GM18858 (cell line): ENCODE measurements around the gene WRAP73.

ENCODE experiments used
- ATAC-seq: cut with Tn5 transposase; IDR thresholded peaks from one replicate; pipeline ENCODE4 v1.9.1; 2021; ENCODE audit not compliant: unreplicated experiment

The WRAP73 gene

DNA sequence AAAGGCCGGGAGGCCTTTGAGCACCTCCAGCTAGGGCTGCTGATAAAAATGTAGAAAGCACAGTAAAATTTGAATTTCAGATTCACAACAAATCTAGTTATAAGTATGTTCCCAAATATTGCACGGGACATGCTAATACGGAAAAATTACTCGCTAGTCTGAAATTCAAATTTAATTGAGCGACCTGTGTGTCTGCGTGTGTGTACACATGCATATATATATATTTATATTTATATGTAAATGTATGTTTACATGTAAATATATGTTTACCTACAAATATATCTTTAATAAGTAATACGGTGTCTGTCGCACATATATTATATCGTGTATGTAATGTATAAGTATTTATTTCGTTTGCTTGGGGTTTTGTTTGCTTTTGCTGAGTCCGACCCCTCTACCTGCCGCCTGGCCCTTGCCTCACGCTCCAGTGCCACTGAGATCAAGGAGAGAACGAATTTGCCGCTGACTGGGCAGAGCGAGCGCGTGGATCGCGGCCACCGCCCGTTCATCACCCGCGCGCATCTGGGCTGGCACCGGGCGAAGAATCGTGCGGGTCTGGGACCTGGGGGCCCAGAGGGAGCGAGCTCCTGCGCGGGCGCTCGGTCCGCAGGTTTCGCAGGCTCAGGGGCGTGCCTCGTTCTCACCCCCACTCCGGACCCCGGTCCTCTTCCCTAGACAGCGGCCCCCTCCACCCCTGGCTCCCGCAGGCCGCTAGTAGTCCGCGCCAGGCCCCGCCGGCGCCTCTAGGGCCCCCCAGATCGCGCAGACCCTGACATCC lies 534 bp upstream of the WRAP73 start:
- ATAC-seq: no peak

DNA sequence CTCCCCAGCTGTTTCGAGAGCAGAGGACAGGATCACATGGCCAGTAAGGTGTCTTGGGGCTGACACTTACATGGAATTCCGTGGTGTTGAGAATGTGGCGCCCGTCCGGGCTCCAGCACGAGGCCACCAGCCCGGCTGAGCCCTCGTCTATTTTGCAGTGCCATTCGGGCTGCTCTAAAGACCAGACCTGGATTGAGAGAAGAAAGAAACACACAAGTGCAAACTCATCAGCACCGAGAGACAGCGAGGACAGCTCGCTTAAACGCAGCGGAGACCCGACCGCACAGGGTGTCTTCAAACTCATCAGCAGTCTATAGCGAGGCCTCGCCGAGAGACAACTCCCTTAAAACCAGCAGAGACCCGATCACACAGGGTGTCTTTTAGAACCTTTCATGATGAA lies 3.3 kb downstream of the WRAP73 start:
- no peak for ATAC-seq

DNA sequence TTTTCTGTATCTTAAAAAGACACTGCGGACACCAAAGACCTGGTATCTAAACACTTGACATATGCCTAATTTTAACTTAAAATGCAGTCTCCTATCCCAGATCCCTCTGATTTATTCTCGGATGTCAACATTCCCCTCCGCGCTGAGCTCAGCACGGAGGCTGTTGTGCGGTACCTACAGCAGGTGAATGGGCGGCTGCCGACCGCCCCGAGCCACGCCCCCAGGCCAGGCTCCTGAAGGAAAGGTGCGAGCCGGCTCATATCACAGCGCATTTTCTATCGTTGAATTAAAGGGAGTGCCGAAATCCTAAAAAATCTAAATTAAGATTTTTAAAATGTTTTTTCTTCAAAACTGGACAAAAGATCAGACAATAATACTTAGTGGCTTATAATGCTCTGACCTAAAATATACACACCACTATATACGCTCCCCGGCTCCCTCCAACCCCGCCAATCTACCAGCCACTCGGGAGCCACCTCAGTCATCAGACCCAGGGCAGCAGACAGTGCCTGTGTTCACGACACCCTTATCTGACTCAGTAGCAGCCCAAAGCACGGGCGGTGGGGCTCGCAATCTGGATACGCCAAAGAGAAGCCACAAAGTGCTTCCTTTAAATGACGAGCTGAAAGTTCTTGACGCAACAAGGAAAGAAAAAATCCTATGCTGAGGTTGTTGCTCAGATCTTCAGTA lies 4.1 kb downstream of the WRAP73 start:
- no peak for ATAC-seq

DNA sequence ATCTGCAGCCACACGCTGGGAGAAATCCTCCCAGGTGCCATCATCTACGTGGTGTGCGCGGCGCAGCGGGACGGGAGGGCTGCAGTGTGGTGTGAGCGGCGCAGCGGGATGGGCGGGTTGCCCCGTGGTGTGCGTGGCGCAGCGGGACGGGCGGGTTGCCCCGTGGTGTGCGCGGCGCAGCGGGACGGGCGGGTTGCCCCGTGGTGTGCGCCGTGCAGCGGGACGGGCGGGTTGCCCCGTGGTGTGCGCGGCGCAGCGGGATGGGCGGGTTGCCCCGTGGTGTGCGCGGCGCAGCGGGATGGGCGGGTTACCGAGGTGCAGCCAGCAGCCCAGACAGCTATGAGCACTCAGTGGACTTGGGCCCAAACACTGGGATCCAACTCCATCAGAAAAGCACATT lies 4.7 kb downstream of the WRAP73 start:
- ATAC-seq: no peak

DNA sequence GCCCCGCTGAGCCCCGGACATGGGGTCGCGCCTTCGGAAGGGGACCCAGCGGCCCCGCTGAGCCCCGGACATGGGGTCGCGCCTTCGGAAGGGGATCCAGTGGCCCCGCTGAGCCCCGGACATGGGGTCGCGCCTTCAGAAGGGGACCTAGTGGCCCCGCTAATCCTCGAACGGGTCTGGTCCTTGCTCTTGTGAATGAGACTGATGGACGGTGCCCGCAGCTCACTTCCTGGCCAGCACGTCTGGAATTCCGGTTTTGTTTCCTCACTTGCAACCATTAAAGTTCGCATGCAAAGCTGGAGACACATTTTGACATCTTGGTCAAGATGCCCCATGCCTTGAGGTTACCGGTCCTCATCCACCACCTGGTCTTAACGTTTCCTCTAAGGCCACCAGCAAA lies 5.6 kb downstream of the WRAP73 start:
- ATAC-seq: no peak

DNA sequence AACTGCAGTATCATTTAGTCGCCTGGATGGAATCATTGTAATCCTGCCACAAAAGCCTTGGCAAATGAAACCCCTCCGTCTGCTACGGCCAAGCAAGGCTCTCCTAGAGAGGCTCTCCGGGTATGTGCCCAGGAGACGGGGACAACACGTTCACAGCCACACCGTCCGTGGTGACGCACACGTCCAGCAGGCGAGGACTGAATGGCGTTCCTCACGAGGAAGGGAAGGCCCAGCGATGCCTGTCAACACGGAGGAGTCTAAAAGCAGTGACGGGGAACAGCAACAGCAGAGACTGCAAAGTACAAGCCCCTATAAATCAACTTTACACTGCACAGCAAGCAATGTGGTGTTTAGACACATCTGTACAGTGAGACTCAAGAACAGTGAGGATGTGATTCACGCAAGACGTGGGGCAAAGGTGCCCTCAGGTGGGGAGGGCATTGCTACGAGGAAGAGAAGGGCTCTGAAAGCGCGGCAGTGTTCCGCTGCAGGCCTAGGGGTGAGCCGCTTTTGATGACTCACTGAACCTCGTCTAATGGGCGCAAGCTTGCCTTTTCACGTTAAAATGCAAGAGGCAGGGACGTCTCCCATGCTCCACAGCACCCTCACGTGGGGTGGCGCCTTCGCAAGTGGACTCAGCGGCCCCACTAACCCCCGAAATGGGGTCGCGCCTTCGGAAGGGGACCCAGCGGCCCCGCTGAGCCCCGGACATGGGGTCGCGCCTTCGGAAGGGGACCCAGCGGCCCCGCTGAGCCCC lies 6.8 kb downstream of the WRAP73 start:
- ATAC-seq: no peak

DNA sequence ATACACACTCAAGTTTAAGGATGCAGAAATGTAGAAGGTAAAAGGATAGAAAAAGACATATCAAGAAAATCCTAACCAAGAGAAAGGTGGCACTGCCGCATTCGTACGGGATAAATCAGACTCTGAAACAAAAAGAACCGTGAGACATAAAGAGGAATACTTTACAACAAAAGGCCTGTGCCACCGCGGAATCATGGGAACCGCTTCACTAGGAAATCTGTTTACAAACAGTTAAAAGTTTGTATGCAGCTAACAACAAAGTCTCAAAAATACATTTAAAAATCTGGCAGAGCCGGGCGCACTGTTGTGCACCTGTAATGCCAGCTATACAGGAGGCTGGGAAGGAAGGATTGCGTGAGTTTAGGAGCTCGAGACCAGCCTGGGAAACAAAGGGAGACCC lies 8.1 kb downstream of the WRAP73 start:
- no peak for ATAC-seq

DNA sequence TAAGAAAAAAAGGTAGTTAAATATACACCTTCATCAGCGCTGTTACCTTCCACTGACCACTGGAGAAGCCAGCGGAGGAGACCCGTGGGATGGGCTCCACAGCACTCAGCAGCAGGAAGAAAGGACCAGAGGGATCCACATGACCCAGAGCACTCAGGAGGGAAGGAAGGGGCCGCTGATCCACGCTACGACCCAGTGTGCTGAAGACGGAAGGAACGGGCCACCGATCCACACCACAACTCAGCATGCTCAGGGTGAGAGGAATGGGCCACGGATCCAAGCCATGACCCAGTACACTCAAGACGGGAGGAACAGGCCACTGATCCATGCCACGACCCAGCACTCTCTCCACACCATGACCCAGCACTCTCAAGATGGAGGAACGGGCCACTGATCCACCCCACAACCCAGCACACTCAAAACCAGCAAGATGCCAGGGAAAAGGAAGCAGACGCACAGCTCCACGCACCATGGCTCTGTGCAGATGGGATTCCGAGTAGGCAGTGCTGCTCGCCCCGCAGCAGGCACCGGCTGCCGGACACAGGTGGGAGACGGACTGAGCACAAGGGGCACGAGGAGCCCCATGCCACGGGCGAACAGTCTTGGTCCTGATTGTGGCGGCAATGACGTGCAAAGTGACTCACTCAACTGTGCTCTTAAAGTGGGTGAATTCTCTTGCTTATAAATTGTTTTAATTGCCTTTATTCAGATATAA lies 8.7 kb downstream of the WRAP73 start:
- no peak for ATAC-seq

DNA sequence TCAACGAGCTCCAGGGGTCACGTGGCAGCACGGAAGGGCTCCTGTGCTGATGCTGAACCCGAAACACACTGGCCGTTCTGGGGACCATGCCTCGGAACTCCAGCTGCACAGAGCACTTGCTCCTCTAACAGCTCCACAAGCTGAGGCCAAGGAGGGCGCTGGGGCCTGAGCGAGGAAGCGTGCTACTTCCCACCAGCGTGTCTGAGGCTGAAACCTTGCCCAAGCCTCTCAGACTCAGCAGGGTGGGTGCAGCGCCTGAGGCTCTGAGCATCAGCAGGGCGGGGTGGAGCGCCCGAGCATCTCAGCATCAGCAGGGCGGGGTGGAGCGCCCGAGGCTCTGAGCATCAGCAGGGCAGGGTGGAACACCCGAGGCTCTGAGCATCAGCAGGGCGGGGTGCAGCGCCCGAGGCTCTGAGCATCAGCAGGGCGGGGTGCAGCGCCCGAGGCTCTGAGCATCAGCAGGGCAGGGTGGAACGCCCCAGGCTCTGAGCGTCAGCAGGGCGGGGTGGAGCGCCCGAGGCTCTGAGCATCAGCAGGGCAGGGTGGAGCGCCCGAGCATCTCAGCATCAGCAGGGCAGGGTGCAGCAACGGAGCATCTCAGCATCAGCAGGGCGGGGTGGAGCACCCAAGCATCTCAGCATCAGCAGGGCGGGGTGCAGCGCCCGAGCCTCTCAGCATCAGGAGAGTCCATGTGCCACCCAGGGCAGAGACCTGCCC lies 9.6 kb downstream of the WRAP73 start:
- no peak for ATAC-seq

DNA sequence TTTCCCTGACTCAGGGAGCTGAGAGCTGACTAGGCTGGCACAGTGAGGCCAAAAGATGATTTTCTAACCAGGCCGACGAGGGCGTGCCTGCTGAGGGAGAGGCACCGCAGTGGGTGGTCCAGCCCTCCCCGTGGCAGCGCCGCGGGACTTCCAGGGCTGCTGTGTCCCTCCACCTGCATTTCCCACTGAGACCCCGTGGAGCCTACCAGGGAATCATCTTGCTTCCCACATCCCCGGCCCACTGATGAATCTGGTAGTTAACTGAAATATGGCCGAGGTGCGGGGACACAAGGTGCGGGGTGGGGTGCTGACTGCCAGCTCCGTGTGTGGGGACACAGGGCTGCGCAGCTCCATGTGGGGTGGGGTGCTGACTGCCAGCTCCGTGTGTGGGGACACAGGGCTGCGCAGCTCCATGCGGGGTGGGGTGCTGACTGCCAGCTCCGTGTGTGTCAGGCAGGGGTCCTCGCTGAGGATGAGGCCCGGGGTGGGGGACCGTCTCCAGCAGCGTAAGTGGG lies 10.4 kb downstream of the WRAP73 start:
- ATAC-seq: no peak

DNA sequence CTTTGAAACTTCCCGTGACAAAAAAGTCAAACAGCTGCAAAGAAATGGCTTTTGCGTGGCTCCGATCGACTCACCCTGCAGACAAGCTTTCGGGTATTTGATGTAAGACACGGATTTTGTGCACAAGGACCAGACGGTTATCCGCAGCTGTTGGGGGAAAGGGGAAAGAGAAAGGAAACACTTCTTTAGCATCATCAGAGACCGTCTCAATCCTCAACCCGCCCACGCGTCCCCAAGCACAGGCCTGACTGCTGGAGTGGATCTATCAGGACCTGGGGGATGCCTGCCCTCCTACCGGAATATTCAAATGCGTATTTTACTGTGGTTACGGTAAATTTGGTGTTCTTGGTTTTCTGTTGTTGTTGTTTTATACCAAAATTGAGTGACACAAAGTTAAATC lies 11.2 kb downstream of the WRAP73 start:
- no peak for ATAC-seq

DNA sequence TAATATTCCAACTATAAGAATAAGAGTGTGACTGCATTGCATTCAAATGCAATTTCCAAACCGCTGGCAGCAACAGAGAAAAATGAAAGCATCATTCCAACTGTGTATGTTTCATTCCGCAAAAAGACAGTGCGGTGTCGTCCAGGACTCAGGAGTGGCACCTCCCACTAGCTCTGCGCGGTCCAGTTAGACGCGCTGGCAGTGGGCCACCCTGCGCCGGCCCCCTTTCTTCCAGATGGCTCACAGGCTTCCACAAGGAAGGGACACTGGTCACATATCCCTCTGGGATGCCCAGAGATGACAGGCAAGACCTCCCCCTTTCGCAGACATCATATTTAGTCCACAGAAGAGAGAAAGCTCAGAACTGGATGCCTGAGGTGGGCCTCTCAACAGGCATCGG lies 11.9 kb downstream of the WRAP73 start:
- no peak for ATAC-seq

DNA sequence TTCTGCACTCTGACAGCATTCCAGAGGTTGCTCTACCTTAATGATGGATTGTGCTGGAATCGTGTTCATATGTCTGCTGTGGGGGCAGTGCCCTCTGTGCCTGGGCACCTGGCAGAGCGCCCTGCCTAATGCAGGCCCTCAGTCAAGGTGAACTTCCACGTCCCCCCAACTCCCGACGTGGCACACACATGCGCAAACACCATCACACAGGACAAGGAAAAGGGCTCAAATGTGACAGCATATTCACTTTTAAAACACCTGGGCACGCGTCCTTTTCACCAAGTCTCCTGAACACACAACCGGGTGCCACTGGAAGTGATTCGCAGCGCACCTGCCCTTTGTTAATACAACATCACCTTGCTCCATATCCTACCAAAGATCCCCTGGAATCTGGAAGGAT lies 13.4 kb downstream of the WRAP73 start:
- no peak for ATAC-seq

DNA sequence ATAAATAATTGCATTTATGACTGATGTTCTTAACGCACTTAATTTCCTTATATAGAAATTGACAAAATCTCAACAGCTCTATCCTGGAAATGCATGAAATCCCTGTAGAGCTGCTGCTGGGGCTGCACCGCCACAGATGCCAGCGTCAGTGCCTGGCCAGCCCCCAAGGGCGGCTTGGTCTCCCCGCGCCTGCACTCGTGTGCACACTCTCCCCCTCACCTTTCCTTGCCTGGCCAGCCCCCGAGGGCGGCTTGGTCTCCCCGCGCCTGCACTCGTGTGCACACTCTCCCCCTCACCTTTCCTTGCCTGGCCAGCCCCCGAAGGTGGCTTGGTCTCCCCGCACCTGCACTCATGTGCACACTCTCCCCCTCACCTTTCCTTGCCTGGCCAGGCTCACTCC lies 13.8 kb downstream of the WRAP73 start:
- no peak for ATAC-seq

DNA sequence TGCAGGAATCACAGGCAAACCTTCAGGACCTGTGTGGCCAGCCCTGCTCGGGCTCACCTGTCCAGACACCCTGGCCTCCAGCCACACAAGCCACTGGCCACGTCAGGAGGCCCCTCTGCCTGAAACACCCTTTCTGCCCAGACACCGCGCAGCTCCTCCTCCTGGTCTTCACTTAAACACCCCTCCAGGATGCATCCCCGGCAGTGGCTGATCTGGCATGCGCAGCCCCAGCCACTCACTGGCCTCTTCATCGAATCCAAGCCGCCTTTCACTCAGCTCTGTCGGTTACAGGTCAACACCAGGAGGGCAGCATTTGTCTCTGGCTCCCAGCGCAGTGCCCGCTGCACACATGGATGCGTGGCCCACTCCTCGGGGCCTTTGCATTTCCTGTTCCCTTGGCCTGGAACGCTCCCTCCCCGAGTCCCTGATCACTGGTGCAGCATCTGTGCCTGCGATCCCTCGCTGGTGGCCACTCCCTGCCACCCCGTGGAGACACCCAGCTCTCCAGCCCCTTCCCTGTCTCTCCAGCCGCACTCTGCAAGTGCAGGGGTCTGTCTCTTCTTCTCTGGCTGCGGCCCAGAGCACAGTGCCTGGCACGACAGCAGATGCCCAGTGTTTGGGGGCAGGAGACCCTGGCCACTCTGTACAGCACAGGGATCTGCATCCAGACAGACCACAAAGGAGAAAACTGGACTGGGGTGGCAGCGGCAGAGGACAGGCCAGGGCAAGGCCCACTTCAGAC lies 15.7 kb downstream of the WRAP73 start:
- ATAC-seq: no peak

DNA sequence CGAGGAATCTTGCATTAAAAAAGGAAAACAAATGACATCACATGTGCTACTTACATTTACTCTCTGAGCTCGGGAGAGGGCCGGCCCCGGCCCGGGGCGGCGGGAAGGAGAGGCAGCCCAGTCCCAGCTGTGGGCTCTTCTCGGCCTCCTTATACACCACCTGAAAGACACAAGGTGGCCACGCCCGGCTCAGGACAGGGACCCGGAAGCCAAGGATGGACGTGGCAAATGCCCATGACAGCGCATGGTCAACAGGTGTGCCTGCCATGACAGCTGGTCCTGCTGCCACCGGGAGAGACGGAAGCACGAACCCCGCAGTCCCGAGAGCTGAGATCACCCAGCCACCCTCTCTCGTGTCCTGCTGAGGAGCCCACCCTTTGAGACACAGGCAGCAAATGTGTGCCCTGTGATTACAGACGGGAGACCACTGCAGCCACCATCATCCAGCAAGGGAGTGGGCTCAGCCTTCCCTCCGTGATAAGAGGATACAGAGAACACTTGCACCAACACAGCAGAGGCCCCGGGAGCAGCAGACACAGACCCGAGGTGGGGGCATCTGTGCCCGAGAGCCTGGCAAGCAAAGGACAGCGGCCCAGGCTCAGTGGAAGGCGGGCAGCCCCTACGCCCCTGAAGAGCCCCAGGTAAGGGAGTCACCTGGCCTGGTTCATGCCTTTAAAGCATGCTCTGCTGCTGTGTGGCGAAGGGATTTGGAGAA lies 16.4 kb downstream of the WRAP73 start:
- ATAC-seq: no peak

DNA sequence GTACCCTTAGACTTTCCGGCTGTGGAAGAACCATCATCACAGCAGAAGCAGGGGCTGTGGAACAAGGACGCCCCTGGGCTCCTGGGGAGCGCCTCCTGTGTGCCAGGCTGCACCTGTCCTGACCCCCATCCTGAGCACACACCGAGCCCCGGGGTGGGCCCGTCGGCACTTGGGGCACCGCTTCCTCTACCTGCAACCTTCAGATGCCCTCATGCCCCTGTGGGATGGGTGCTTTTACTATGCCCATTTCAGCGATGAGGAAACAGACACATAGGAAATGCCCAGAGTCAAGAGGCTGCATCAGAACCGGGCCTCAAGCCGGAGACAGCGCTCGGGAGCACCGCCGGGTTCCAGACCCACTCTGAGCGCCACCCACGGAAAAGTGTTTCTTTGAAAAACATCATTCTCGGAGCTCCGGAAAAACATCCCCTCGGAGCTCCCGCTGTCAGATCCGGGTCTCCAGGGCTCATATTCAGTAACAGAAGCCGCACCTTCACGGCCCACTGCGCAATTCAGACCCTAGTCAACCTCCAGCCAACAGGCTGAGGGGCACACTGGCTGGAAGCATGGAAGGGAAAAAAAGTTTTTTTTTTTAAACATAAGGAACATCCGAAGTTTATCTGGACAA lies 17.1 kb downstream of the WRAP73 start:
- no peak for ATAC-seq

DNA sequence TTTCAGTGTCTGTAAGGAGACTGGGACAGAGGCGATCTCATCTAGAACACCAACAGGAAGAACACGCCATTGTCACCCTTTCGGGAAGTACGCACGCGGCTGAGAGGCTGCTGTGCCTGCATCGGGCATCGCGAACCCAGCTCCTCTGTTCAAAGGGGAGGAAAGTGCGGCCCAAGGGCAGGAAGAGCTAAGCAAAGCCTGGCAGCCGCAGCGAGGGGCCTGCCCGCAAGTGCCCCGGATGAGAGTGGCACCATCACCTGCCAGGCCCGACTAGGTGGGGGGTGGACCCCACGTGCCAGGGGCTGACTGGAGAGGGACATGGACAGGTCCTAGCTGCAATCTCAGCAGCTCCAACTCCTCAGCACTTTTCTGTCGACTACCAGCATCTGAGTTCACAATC lies 17.6 kb downstream of the WRAP73 start:
- ATAC-seq: no peak
